Right lobe of liver (tissue), 6 donors: Measurements from ENCODE around the gene PNP. TPM values are rescaled to one million over a fixed set of nuclear protein-coding genes. Genes with fewer than 3 reads are reported as not detected.

Experiments used
- ATAC-seq, 4 donors: fragments of 200-7000 bp; cut with Tn5 transposase; one replicate each; pipeline ENCODE4 v1.9.1; 2020; ENCODE audit warnings: mild to moderate bottlenecking in 4 of 4, moderate library complexity in 4 of 4
- DNase-seq, 3 donors: peaks; one replicate each; pipeline ENCODE4 v3.0.0-alpha.2; 2020
- H3K27ac ChIP-seq, 3 donors: fragments of 200-600 bp; one replicate each; pipeline ENCODE4 v1.8.0; 2022
- H3K27me3 ChIP-seq, 2 donors: fragments of 200-600 bp; one replicate each; pipeline ENCODE4 v1.8.0; 2022
- H3K36me3 ChIP-seq, 4 donors: fragments of 200-600 bp; sonication (generic) in 1 of 4; one replicate each; pipeline versions ENCODE4 v1.5.1 to v1.8.0; 2017 to 2022; ENCODE audit warnings: control low read depth in 1 of 4
- H3K4me1 ChIP-seq, 4 donors: fragments of 200-600 bp; sonication (generic) in 1 of 4; one replicate each; pipeline versions ENCODE4 v1.5.1 to v1.8.0; 2017 to 2022; ENCODE audit warnings: control low read depth in 1 of 4
- H3K4me3 ChIP-seq, 3 donors: fragments of 200-600 bp; one replicate each; pipeline ENCODE4 v1.8.0; 2022
- H3K9me3 ChIP-seq, 4 donors: fragments of 200-600 bp; sonication (generic) in 1 of 4; one replicate each; pipeline versions ENCODE4 v1.5.1 to v1.8.0; 2017 to 2022; ENCODE audit warnings: control low read depth in 1 of 4
- POLR2A ChIP-seq: fragments of 450-650 bp; IDR thresholded peaks from one replicate; pipeline ENCODE4 v1.6.1; 2017; ENCODE audit warnings: antibody characterized with exemption, mild to moderate bottlenecking
- WGBS: methylation state at CpG from one replicate; pipeline ENCODE4 v1.1.6; 2018; ENCODE audit warnings: low coverage, low lambda C conversion rate; ENCODE audit not compliant: insufficient coverage; ENCODE audit errors: missing lambda C conversion rate; 5-methylcytosine and 5-hydroxymethylcytosine counted together
- intact Hi-C, 2 donors: fragments of 100-400 bp; cut with DNase I; formaldehyde crosslinking; loops; one replicate each; pipeline versions ENCODE4 v1.11.2 to v1.14.1; 2022
- total RNA-seq, 6 experiments: library from RNA; depleted of rRNA in 2 of 6; stranded (reverse); fragments of >200 nt in 2 of 6; fragmentation: NEBNext Ultra II Directional in 3 of 6; extraction: Animal tissue kit (Norgen Biotek cat#: 25700) in 3 of 6; gene quantifications; one replicate each; pipeline versions ENCODE4 v1.1.0 to v1.2.4, GENCODE V29; 2016 to 2023
- TF ChIP-seq, protein P1 (sequence below), 4 donors: fragments of 200-600 bp in 3 of 4; fragments of 450-650 bp in 1 of 4; IDR thresholded peaks; one replicate each; pipeline versions ENCODE4 v1.5.1 to v1.8.0; 2016 to 2022; ENCODE audit warnings: antibody characterized with exemption in 4 of 4, mild to moderate bottlenecking in 2 of 4
- donor health status: DM: no; HTN: yes; CAD: no.
- donor health status: DM: no; HTN: no; CAD: no.
- donor health status: DM: no; HTN: no; CAD: no.
- donor health status: DM: no; HTN: yes; CAD: no.
- donor health status: DM: no; HTN: yes; CAD: no.

PNP gene
- total RNA-seq, 6 experiments from 2014 or later = 22.1 to 48.9 (median 30.9) TPM

GRCh38 chr14:20522332-20522731 is 53.1 kb downstream of the PNP start:
- no peak overlapping the region for H3K4me3 ChIP-seq
- no peaks in the 10 kb centered on the region for H3K4me1 ChIP-seq
- H3K27me3 ChIP-seq = no peaks in the 10 kb centered on the region
- no peak for DNase-seq
- H3K9me3 ChIP-seq = no peaks in the 10 kb centered on the region
- 82% methylated on average over 1 of the region's 1 CpG for WGBS
- intact Hi-C loops = no loop called here
- no peak for ATAC-seq
- no peaks in the 10 kb centered on the region for H3K36me3 ChIP-seq
- TF ChIP-seq, protein P1, sequence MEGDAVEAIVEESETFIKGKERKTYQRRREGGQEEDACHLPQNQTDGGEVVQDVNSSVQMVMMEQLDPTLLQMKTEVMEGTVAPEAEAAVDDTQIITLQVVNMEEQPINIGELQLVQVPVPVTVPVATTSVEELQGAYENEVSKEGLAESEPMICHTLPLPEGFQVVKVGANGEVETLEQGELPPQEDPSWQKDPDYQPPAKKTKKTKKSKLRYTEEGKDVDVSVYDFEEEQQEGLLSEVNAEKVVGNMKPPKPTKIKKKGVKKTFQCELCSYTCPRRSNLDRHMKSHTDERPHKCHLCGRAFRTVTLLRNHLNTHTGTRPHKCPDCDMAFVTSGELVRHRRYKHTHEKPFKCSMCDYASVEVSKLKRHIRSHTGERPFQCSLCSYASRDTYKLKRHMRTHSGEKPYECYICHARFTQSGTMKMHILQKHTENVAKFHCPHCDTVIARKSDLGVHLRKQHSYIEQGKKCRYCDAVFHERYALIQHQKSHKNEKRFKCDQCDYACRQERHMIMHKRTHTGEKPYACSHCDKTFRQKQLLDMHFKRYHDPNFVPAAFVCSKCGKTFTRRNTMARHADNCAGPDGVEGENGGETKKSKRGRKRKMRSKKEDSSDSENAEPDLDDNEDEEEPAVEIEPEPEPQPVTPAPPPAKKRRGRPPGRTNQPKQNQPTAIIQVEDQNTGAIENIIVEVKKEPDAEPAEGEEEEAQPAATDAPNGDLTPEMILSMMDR (IDR thresholded peaks at IDR 0.05) = no peak
- TF ChIP-seq POLR2A = no peak
- H3K27ac ChIP-seq = no peak overlapping the region

DNA sequence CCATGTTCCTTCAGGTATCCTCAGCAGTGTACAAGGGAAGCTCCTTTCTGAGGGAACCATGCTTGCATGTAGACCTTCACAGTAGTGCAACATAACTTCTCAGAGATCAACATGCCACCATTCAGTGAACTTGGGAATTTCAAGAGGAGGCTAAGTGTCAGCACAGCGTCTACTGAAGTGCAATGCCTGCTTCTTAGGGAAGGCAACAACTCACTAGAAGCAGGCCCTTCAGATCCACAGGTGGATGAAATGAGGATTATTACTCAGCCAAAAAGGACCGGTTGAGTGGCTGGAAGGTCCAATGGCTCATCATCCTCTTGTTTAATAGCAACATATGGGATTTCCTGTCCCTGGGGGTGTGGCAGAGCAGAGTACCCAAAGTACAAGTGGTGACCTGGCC is 54.8 kb downstream of the PNP start:
- 100% methylated on average over 1 of the region's 2 CpGs for WGBS

More for the DNA sequence above, 54.8 kb downstream of the PNP start:
- Histone ChIP-seq H3K4me3 (no peak overlapping the region), H3K9me3 (no peaks in the 10 kb centered on the region), H3K36me3 (no peaks in the 10 kb centered on the region), H3K27me3 (no peaks in the 10 kb centered on the region), H3K4me1 (no peaks in the 10 kb centered on the region), H3K27ac (no peak overlapping the region)
- ATAC-seq (no peak), DNase-seq (no peak)
- TF ChIP-seq, protein P1 (IDR thresholded peaks at IDR 0.05) = no peak
- TF ChIP-seq POLR2A = no peak
- intact Hi-C loops = no loop called here

Other genes starting within 250 kb of the PNP start
- not detected for gene OR11H6, start 245.7 kb upstream of the PNP start, total RNA-seq
- gene OR11H7, start 240.4 kb upstream of the PNP start, total RNA-seq = not detected
- gene OR11H4, start 230.1 kb upstream of the PNP start, total RNA-seq = not detected
- 1 to 10 TPM; 3.1 to 5.1 (median 4.2) TPM for gene TTC5, start 163.5 kb upstream of the PNP start, total RNA-seq
- 10 to 100 TPM; 15.7 to 55.5 (median 24.9) TPM for gene CCNB1IP1, start 136.1 kb upstream of the PNP start, total RNA-seq
- gene PARP2, start 125.8 kb upstream of the PNP start, total RNA-seq = 10 to 100 TPM in 2 of 6 experiments, 1 to 10 TPM in 4; 5.5 to 10.4 (median 9.1) TPM
- gene TEP1, start 55.9 kb upstream of the PNP start, total RNA-seq = 10 to 100 TPM; 10.8 to 17.6 (median 14.0) TPM
- under 1 TPM in 5 of 6 experiments, not detected in 1; 0.06 to 0.19 (median 0.11) TPM for gene KLHL33, start 33.2 kb upstream of the PNP start, total RNA-seq
- gene OSGEP, start 14.6 kb upstream of the PNP start, total RNA-seq = 10 to 100 TPM; 11.2 to 43.8 (median 14.4) TPM
- 10 to 100 TPM; 50.2 to 87.0 (median 59.8) TPM for gene APEX1, start 14.2 kb upstream of the PNP start, total RNA-seq
- gene PIP4P1, start 8.0 kb upstream of the PNP start, total RNA-seq = 10 to 100 TPM in 4 of 6 experiments, 1 to 10 TPM in 2; 7.0 to 13.8 (median 11.4) TPM
- under 1 TPM in 2 of 6 experiments, not detected in 4; 0.29 to 0.40 TPM for gene RNASE10, start 36.1 kb downstream of the PNP start, total RNA-seq
- gene RNASE9, start 91.6 kb downstream of the PNP start, total RNA-seq = not detected
- gene RNASE11, start 118.6 kb downstream of the PNP start, total RNA-seq = not detected
- gene RNASE12, start 122.0 kb downstream of the PNP start, total RNA-seq = not detected
- not detected for gene OR6S1, start 172.3 kb downstream of the PNP start, total RNA-seq
- 100 to 1,000 TPM; 129 to 175 (median 151) TPM for gene RNASE4, start 215.2 kb downstream of the PNP start, total RNA-seq
- gene ANG, start 219.4 kb downstream of the PNP start, total RNA-seq = 1,000 to 10,000 TPM in 1 of 6 experiments, 100 to 1,000 TPM in 5; 361 to 1,830 (median 780) TPM